GM18508 (cell line): ENCODE results near the gene PLA2G2A.
"Not testable (repeated sequence)": the region's sequence is repeated elsewhere in the genome, so short reads cannot be mapped to it uniquely, and the experiment has no call there.

ENCODE experiments used
- ATAC-seq: cut with Tn5 transposase; IDR thresholded peaks from one replicate; pipeline ENCODE4 v1.9.1; 2021; ENCODE audit warnings: moderate number of reproducible peaks; ENCODE audit not compliant: insufficient read depth, unreplicated experiment

The PLA2G2A gene

DNA sequence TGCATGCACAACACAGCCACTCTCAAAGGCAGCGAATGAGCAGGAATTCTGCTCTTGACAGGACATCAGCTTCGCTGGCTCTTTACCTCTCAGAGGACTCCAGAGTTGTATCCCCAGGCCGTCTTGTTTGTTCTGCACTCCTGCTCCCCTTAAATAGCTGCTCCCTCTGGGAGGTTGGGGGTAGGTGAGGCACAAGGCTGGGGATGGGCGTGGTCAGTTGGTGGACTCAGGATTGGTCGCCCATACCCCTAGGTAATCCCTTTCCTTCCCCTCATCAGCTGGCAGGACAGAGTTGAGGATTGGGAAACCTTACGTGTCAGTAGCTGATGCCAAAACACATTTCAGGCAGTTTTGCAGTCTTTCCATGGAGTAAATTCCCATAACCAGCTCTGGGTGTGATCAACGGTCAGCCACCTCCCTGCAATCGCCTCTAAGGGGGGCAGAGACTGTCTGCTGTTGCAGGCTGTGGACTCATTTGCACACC is at the start of gene PLA2G2A:
PLA2G2A (minus strand) TSS at position 125 of the 484 bp plus-strand sequence. CDS start 845 bp downstream, outside the sequence.
- no peak for ATAC-seq

DNA sequence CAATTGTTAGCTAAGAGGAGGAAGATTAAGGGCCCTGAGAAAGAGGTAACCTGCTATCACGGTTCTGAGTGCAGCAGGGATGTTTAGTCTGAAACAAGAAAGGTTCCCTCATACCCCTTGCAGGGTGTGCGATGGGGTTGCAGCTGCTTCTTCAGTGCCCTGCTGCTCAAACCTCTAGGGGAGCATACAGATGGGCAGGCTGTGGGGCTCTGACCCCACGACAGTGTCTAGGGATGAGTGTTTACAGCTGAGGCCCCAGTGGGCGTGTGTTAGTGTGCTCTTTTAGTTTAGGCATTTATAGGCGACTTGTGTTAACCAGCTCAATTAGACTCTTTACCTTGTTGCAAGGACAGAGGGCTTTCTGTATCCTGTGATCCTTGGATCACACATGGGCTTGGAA is 49.3 kb upstream of the PLA2G2A start:
- no peak for ATAC-seq

GRCh38 chr1:20028125-20028524 is 48.7 kb upstream of the PLA2G2A start:
- ATAC-seq, result no peak

DNA sequence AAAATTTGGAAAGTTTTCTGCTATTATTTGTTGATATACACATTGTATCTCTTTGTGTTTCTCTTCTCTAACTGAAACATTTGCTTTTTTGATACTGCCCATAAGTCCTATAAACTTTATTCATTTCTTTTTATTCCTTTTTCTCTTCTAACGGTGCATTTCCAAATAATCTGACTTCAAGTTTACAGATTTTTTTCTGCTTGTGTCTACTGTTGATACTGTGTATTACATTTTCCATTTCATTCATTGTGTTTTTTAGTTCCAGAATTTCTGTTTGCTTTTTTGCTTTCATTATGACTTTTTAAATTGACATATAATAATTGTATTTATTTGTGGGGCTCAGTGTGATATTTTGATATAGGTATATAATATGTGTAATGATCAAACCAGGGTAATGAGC is 38.3 kb upstream of the PLA2G2A start:
- ATAC-seq, result no peak

DNA sequence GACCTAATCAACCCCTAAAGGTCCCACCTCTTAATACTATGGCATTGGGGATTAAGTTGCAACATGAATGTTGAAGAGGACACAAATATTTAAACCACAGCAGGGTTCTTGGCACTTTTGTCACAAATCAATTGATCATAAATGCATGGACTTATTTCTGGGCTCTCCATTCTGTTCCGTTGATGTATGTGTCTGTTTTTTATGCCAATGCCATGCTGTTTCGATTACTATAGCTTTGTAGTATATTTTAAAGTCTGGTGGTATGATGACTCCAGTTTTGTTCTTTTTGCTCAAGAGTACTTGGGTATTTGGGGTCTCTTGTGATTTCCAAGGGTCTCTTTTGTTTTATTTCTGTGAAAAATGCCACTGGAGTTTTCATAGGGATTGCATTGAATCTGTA is 34.7 kb upstream of the PLA2G2A start:
- ATAC-seq, result no peak

- no peak for ATAC-seq
Observed at GRCh38 chr1:20010016-20010415, 30.6 kb upstream of the PLA2G2A start.

GRCh38 chr1:20009212-20009611 is 29.8 kb upstream of the PLA2G2A start:
- no peak for ATAC-seq

GRCh38 chr1:20008391-20008841 is 29.0 kb upstream of the PLA2G2A start:
- no peak for ATAC-seq

- ATAC-seq, result not testable (repeated sequence)
Observed at GRCh38 chr1:19998823-19999222, 19.4 kb upstream of the PLA2G2A start.

DNA sequence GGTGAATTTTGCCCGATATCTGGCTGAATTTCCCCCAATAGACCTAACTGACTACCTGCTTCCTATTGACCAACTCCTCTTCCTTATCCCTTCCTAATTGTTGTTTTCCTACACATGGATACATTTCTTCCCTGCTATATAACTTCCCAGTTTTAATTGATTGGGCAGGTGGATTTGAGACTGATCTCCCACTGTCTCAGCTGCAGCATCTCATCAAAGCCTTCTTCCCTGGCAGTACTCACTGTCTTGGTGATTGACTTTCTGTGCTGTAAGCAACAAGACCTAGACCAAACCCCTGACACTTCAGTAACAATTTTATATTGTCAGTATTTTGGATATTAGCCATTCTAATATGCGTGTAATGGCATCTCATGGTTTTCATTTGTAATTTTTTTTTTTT is 11.3 kb upstream of the PLA2G2A start:
- ATAC-seq, result no peak

- not testable (repeated sequence) for ATAC-seq
Observed at GRCh38 chr1:19990182-19990582, 10.8 kb upstream of the PLA2G2A start.

DNA sequence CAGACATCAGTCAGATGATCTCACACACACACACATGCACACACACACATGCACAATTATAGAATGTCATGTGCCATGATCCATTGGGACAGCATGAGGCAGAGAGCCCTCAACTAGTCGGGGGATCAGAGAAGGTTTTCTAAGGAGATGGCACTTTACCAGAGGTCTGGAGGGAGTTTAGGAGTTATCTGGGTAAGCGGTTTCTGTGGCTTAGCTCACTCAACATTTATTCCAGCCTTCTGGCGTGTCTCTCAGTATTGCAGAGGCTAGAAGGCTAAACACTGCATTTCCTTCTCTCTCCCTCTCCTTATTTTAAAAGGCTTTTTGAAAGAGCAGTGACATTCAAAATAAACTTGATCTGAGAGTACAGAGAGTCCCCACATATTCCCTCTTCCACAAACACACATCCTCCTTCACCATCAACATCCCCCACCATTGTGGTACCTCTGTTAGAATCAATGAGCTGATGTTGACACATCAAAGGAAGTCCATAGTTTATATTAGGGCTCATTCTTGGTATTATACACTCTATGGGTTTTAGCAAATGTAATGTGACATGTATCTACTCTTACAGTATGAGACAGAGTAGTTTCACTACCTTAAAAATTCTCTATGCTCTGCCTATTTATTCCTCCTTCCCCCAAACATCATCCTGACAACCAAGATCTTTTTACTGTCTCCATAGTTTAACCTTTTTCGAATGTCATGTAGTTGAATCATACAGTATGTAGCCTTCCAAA is 9.0 kb upstream of the PLA2G2A start:
- no peak for ATAC-seq

- ATAC-seq, result no peak
Observed at GRCh38 chr1:19987719-19988118, 8.3 kb upstream of the PLA2G2A start.

DNA sequence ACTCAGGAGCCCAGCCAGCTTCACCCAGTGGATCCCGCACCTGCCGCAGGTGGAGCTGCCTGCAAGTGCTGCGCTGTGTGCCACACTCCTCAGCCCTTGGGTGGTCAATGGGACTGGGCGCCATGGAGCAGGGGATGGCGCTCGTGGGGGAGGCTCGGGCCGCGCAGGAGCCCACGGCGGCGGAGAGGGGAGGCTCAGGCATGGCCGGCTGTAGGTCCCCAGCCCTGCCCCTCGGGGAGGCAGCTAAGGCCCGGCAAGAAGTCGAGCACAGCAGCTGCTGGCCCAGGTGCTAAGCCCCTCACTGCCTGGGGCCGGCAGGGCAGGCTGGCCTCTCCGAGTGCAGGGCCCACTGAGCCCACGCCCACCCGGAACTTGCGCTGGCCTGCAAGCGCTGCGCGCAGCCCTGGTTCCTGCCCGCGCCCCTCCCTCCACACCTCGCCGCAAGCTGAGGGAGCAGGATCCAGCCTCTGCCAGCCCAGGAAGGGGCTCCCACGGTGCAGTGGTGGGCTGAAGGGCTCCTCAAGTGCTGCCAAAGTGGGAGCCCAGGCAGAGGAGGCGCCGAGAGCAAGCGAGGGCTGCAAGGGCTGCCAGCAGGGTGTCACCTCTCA is 5.1 kb upstream of the PLA2G2A start:
- not testable (repeated sequence) for ATAC-seq

GRCh38 chr1:19981507-19982312 is 2.3 kb upstream of the PLA2G2A start:
- no peak for ATAC-seq

GRCh38 chr1:19981170-19981506 is 1.7 kb upstream of the PLA2G2A start:
- ATAC-seq, result no peak

DNA sequence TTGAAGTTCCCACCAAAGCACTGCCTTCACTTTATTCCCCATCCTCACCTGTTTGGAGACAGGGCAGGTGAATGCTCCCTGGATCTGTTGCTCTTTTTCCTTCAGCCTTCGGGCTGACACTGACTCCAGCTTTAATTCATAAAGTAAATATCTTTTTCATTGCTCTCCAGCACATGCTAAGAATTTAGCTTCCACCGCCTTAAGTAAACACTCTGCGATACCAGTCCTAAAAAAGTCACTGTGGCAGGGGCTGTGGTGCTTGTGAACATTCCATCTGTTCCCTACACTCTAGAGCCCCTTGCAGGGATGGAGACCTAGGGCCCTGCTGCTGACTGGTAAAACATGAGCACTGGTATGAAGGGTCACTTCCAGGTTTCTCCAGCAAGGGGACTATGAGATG is 896 bp upstream of the PLA2G2A start:
- no peak for ATAC-seq

- no peak for ATAC-seq
Observed at GRCh38 chr1:19978143-19978542, 1.3 kb downstream of the PLA2G2A start.

DNA sequence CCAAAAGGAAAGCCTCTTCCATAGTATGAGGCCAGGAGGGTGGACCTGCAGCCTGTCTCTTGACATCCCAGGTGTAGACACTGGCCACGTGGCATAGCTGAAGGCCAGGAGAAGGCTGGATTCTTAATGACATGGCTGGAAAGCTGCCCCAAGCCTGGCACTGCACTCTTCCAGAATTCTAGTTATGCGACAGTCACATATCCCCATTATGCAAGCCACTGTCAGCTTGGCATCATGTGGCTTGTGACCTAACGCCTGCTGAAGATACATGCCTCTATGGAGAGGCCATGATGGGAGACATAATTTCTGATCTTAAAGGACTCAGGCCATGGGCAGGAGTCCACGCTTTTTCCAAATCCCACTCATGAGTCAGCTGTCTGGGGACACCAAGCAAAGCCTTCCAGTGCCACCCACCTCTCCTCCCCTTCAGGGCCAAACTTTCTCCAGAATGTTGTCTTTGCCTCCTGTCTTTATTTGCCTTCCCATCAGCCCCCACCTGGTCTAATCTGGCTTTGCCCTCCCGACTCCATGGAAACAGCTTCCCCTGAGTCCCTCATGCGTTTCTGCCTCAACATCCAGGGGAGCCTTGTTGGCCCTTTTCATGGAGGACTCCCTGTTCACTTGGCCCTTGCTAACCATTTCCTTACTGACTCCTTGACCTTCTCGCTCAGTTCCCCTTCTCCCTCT is 3.0 kb downstream of the PLA2G2A start:
- no peak for ATAC-seq

- ATAC-seq, result no peak
Observed at GRCh38 chr1:19975423-19976193, 3.8 kb downstream of the PLA2G2A start.
